IMR-90 (cell line): ENCODE measurements around the gene CLASP1. TPM values are rescaled to one million over a fixed set of nuclear protein-coding genes. Genes with fewer than 3 reads are reported as not detected.

Experiments used
- ATAC-seq: fragments of 200-7000 bp; cut with Tn5 transposase; 2 replicates; pipeline ENCODE4 v1.9.1; 2020; ENCODE audit warnings: low read depth, mild to moderate bottlenecking, moderate library complexity
- BruUV-seq: library from RNA; stranded (reverse); fragments of 400-500 nt; replicated peaks from 2 replicates; lab custom pipeline; 2021; lab: Mats Ljungman, UMichigan
- CTCF ChIA-PET: fragments of 300-600 bp; formaldehyde crosslinking; extraction: SDS; loops from one replicate; lab custom pipeline; 2021; ENCODE audit warnings: antibody characterized with exemption; lab: Yijun Ruan, JAX
- POLR2A ChIA-PET: fragments of 300-600 bp; sonication (Branson Sonifier 250); formaldehyde crosslinking; loops from one replicate; lab custom pipeline; 2022; ENCODE audit warnings: antibody characterized with exemption; ENCODE audit not compliant: unreplicated experiment; lab: Charles Lee
- DNase-seq: peaks from one replicate; pipeline ENCODE4 v3.0.0; 2013
- H2AFZ ChIP-seq: replicated peaks from 2 replicates; pipeline ENCODE3; 2013; ENCODE audit warnings: low read length, mild to moderate bottlenecking; ENCODE audit not compliant: poor library complexity
- H2AK5ac ChIP-seq: 2 replicates; pipeline ENCODE4 v1.6.1; 2013; ENCODE audit warnings: low read depth, low read length, inconsistent platforms
- H2AK9ac ChIP-seq: replicated peaks from 2 replicates; pipeline ENCODE3; 2013; ENCODE audit warnings: mild to moderate bottlenecking, low read depth, low read length, moderate library complexity; ENCODE audit not compliant: poor library complexity
- H2BK120ac ChIP-seq: 2 replicates; pipeline ENCODE4 v1.6.1; 2013; ENCODE audit warnings: low read depth, low read length, inconsistent platforms
- H2BK15ac ChIP-seq: 3 replicates; pipeline ENCODE4 v1.6.1; 2013; ENCODE audit warnings: low read depth, low read length, inconsistent platforms
- H2BK20ac ChIP-seq: 2 replicates; pipeline ENCODE4 v1.6.1; 2013; ENCODE audit warnings: low read depth, mild to moderate bottlenecking, inconsistent platforms, low read length, moderate library complexity
- H2BK5ac ChIP-seq: 2 replicates; pipeline ENCODE4 v1.6.1; 2013; ENCODE audit warnings: mild to moderate bottlenecking, low read depth, low read length, inconsistent platforms; ENCODE audit not compliant: poor library complexity, severe bottlenecking
- H3K14ac ChIP-seq: replicated peaks from 2 replicates; pipeline ENCODE4 v1.6.1; 2013; ENCODE audit warnings: low read depth, low read length, inconsistent platforms
- H3K18ac ChIP-seq: 2 replicates; pipeline ENCODE4 v1.6.1; 2013; ENCODE audit warnings: low read depth, low read length, control low read depth
- H3K23ac ChIP-seq: 2 replicates; pipeline ENCODE4 v1.6.1; 2013; ENCODE audit warnings: low read depth, low read length, inconsistent platforms
- H3K27ac ChIP-seq: 2 replicates; pipeline ENCODE4 v1.5.1; 2013; ENCODE audit warnings: mild to moderate bottlenecking, control low read depth, low read length; ENCODE audit not compliant: insufficient read depth
- H3K27me3 ChIP-seq: 2 replicates; pipeline ENCODE4 v1.6.1; 2013; ENCODE audit warnings: low read length; ENCODE audit not compliant: control insufficient read depth, insufficient read depth
- H3K36me3 ChIP-seq: 2 replicates; pipeline ENCODE4 v1.6.1; 2013; ENCODE audit warnings: low read length, mixed read lengths; ENCODE audit not compliant: control insufficient read depth, insufficient read depth
- H3K4ac ChIP-seq: 2 replicates; pipeline ENCODE4 v1.6.1; 2013; ENCODE audit warnings: low read depth, low read length, inconsistent platforms
- H3K4me1 ChIP-seq: 2 replicates; pipeline ENCODE4 v1.6.1; 2013; ENCODE audit warnings: low read length, mixed read lengths; ENCODE audit not compliant: control insufficient read depth, insufficient read depth
- H3K4me2 ChIP-seq: 2 replicates; pipeline ENCODE4 v1.6.1; 2013; ENCODE audit warnings: low read depth, mild to moderate bottlenecking, control low read depth, low read length, moderate library complexity
- H3K4me3 ChIP-seq: 2 replicates; pipeline ENCODE4 v1.5.1; 2013; ENCODE audit warnings: low read depth, mild to moderate bottlenecking, control low read depth, low read length, moderate library complexity; ENCODE audit not compliant: insufficient read depth
- H3K56ac ChIP-seq: 2 replicates; pipeline ENCODE4 v1.6.1; 2013; ENCODE audit warnings: low read length, inconsistent platforms; ENCODE audit not compliant: insufficient read depth; ENCODE audit errors: extremely low read depth
- H3K79me1 ChIP-seq, 2 experiments: 2 replicates each; pipeline ENCODE4 v1.6.1; 2013; ENCODE audit warnings: low read length in 2 of 2, inconsistent platforms in 1 of 2, low read depth in 1 of 2
- H3K9ac ChIP-seq: 2 replicates; pipeline ENCODE4 v1.6.1; 2013; ENCODE audit warnings: low read depth, low read length, control low read depth
- H3K9me1 ChIP-seq: 2 replicates; pipeline ENCODE4 v1.6.1; 2013; ENCODE audit warnings: low read length, inconsistent platforms; ENCODE audit not compliant: insufficient read depth
- H3K9me3 ChIP-seq: 2 replicates; pipeline ENCODE4 v1.6.1; 2013; ENCODE audit warnings: low read length; ENCODE audit not compliant: control insufficient read depth, insufficient read depth
- H4K20me1 ChIP-seq: 2 replicates; pipeline ENCODE4 v1.6.1; 2013; ENCODE audit warnings: low read length, inconsistent platforms; ENCODE audit not compliant: insufficient read depth
- H4K5ac ChIP-seq: 2 replicates; pipeline ENCODE4 v1.6.1; 2013; ENCODE audit warnings: mild to moderate bottlenecking, low read depth, low read length, control low read depth
- H4K8ac ChIP-seq, 2 experiments: 2 replicates each; pipeline ENCODE4 v1.6.1; 2013; ENCODE audit warnings: low read depth in 2 of 2, low read length in 2 of 2, control low read depth in 1 of 2, inconsistent platforms in 1 of 2
- H4K91ac ChIP-seq: 2 replicates; pipeline ENCODE4 v1.6.1; 2013; ENCODE audit warnings: low read depth, low read length, inconsistent platforms; ENCODE audit not compliant: insufficient read depth
- BHLHE40 ChIP-seq: fragments of 150-350 bp; IDR thresholded peaks from 2 replicates; pipeline ENCODE4 v1.6.1; 2016; ENCODE audit warnings: mild to moderate bottlenecking, low read depth, low read length
- CEBPB ChIP-seq: IDR thresholded peaks from 2 replicates; pipeline ENCODE4 v1.6.1; 2012; ENCODE audit warnings: low read depth, low read length, improper control_type of control experiment
- CHD1 ChIP-seq: IDR thresholded peaks from 2 replicates; pipeline ENCODE4 v1.6.1; 2012; ENCODE audit warnings: low read depth, low read length, improper control_type of control experiment
- CTCF ChIP-seq: conservative IDR thresholded peaks from 2 replicates; pipeline ENCODE4 v1.5.1; 2012; ENCODE audit warnings: mild to moderate bottlenecking, low read depth, low read length, improper control_type of control experiment
- ELK1 ChIP-seq: fragments of 150-350 bp; IDR thresholded peaks from 2 replicates; pipeline ENCODE4 v1.6.1; 2016; ENCODE audit warnings: low read depth, mild to moderate bottlenecking, low read length, moderate library complexity, borderline replicate concordance
- FOS ChIP-seq: fragments of 150-350 bp; IDR thresholded peaks from 2 replicates; pipeline ENCODE4 v1.6.1; 2016; ENCODE audit warnings: low read depth, low read length
- MAFK ChIP-seq: IDR thresholded peaks from 2 replicates; pipeline ENCODE4 v1.6.1; 2012; ENCODE audit warnings: low read depth, low read length, improper control_type of control experiment
- MAZ ChIP-seq: IDR thresholded peaks from 2 replicates; pipeline ENCODE4 v1.6.1; 2012; ENCODE audit warnings: low read depth, mild to moderate bottlenecking, low read length, improper control_type of control experiment, moderate library complexity, borderline replicate concordance
- MXI1 ChIP-seq: IDR thresholded peaks from 2 replicates; pipeline ENCODE4 v1.6.1; 2012; ENCODE audit warnings: low read depth, mild to moderate bottlenecking, low read length, moderate library complexity, borderline replicate concordance
- NFE2L2 ChIP-seq: fragments of 150-350 bp; IDR thresholded peaks from 2 replicates; pipeline ENCODE4 v1.6.1; 2016; ENCODE audit warnings: low read depth, mild to moderate bottlenecking, low read length
- POLR2A ChIP-seq: IDR thresholded peaks from 2 replicates; pipeline ENCODE4 v1.6.1; 2012; ENCODE audit warnings: mild to moderate bottlenecking, low read depth, low read length
- RAD21 ChIP-seq: IDR thresholded peaks from 2 replicates; pipeline ENCODE4 v1.6.1; 2012; ENCODE audit warnings: low read length, improper control_type of control experiment
- RCOR1 ChIP-seq: IDR thresholded peaks from 2 replicates; pipeline ENCODE4 v1.6.1; 2012; ENCODE audit warnings: mild to moderate bottlenecking, low read length, improper control_type of control experiment; ENCODE audit not compliant: insufficient replicate concordance
- RFX5 ChIP-seq: IDR thresholded peaks from 2 replicates; pipeline ENCODE4 v1.8.0; 2012; ENCODE audit warnings: low read depth, mild to moderate bottlenecking, low read length, moderate library complexity
- SMC3 ChIP-seq: fragments of 150-350 bp; IDR thresholded peaks from 2 replicates; pipeline ENCODE4 v1.6.1; 2016; ENCODE audit warnings: low read depth, mild to moderate bottlenecking, antibody characterized with exemption, low read length, moderate library complexity
- USF2 ChIP-seq: fragments of 150-350 bp; IDR thresholded peaks from 2 replicates; pipeline ENCODE4 v1.6.1; 2017; ENCODE audit warnings: mild to moderate bottlenecking, antibody characterized with exemption, low read length, low read depth
- WGBS, 2 experiments: methylation state at CpG; one replicate each; pipeline versions ENCODE4 v1.1.5 to v1.1.7; 2013; ENCODE audit warnings: missing lambda C conversion rate in 2 of 2; ENCODE audit not compliant: insufficient read length in 1 of 2; ENCODE audit errors: extremely low coverage in 2 of 2; 5-methylcytosine and 5-hydroxymethylcytosine counted together
- dilution Hi-C: fragments of 300-500 bp; cut with HindIII; formaldehyde crosslinking; loops from one replicate; pipeline ENCODE4 v1.14.3; 2018; ENCODE audit warnings: low sequenced_read_pairs; ENCODE audit not compliant: unreplicated experiment
- in situ Hi-C: fragments of 300-500 bp; cut with MboI; formaldehyde crosslinking; loops from 3 replicates; pipeline ENCODE4 v1.14.3; 2019; ENCODE audit warnings: low sequenced_read_pairs, inconsistent platforms, mixed read lengths
- intact Hi-C: fragments of 100-400 bp; cut with micrococcal nuclease; formaldehyde crosslinking; loops from 2 replicates; pipeline ENCODE4 v1.10.0; 2022
- polyA plus RNA-seq, 3 experiments: library from polyadenylated mRNA; depleted of rRNA; stranded (reverse); fragments of >200 nt; gene quantifications; 2 replicates each; pipeline ENCODE4 v1.2.3, GENCODE V29; 2012; ENCODE audit warnings: low replicate concordance in 1 of 3
- total RNA-seq: library from RNA; depleted of rRNA; stranded (reverse); fragments of >200 nt; gene quantifications from 2 replicates; pipeline ENCODE4 v1.2.3, GENCODE V29; 2012

Gene CLASP1
- total and polyA plus RNA-seq, 2 of the 4 experiments (the other 2 are of a cell fraction) = 12.3 to 33.7 TPM

- no TSS peak for BruUV-seq
- ChIA-PET POLR2A (no interaction called here), CTCF (interaction anchor here (0.5 to 0.7 kb wide), 2 partner anchors 40 to 167 kb away, joined by 3 read pairs; no protein-coding TSS in a partner anchor)
- no peak overlapping the region for H3K4me3 ChIP-seq
- H3K36me3 ChIP-seq = peaks cover 2% of the 10 kb centered on the region; the same call in 1 of the 2 replicates
- no peak overlapping the region for H2BK120ac ChIP-seq
- no peak overlapping the region for H3K23ac ChIP-seq
- no peak overlapping the region for H4K5ac ChIP-seq
- intact Hi-C loops = no loop called here
- H4K8ac ChIP-seq = no peak overlapping the region
- DNase-seq = no peak
- H2BK20ac ChIP-seq = no peak overlapping the region
- H3K56ac ChIP-seq = no peak overlapping the region
- H4K91ac ChIP-seq = no peak overlapping the region
- no peak overlapping the region for H2AK9ac ChIP-seq
- TF ChIP-seq CEBPB (no peak), RAD21 (no peak), CTCF (no peak), CHD1 (no peak), BHLHE40 (no peak), MXI1 (no peak), ELK1 (no peak), FOS (no peak), MAFK (no peak), NFE2L2 (no peak), MAZ (no peak), RCOR1 (no peak), RFX5 (no peak), USF2 (no peak), POLR2A (no peak), SMC3 (no peak)
- in situ Hi-C loops = no loop called here
- no peak overlapping the region for H3K18ac ChIP-seq
- no peak for ATAC-seq
- no peak overlapping the region for H2AK5ac ChIP-seq
- peaks cover 19 to 46% of the 10 kb centered on the region in 2 experiments for H3K79me1 ChIP-seq
- H3K4me1 ChIP-seq = no peaks in the 10 kb centered on the region
- H2BK15ac ChIP-seq = no peak overlapping the region
- H3K27me3 ChIP-seq = no peaks in the 10 kb centered on the region
- H4K20me1 ChIP-seq = peaks cover 8% of the 10 kb centered on the region; the same call in 1 of the 2 replicates
- dilution Hi-C loops = no loop called here
- H3K4ac ChIP-seq = no peak overlapping the region
- H3K27ac ChIP-seq = no peak overlapping the region
- H3K4me2 ChIP-seq = no peak overlapping the region
- H2AFZ ChIP-seq = no peak overlapping the region
- no peak overlapping the region for H3K9ac ChIP-seq
- no peak overlapping the region for H2BK5ac ChIP-seq
- H3K9me1 ChIP-seq = peaks cover 10% of the 10 kb centered on the region; the same call in 1 of the 2 replicates
- H3K14ac ChIP-seq = no peak overlapping the region
- WGBS, 2 experiments = no CpG with 5 or more reads among the region's 4 CpGs
- no peaks in the 10 kb centered on the region for H3K9me3 ChIP-seq
Observed at GRCh38 chr2:121491518-121491917, 157.7 kb downstream of the CLASP1 start.
